ENCODE data around the gene BRF1. TPM values are rescaled to one million over a fixed set of nuclear protein-coding genes. Genes with fewer than 3 reads are reported as not detected.

The BRF1 gene
- total and polyA plus RNA-seq, 2 donors (not counting 1 experiment from before 2014, with no cell fraction given): 7.4 to 33.4 TPM

DNA sequence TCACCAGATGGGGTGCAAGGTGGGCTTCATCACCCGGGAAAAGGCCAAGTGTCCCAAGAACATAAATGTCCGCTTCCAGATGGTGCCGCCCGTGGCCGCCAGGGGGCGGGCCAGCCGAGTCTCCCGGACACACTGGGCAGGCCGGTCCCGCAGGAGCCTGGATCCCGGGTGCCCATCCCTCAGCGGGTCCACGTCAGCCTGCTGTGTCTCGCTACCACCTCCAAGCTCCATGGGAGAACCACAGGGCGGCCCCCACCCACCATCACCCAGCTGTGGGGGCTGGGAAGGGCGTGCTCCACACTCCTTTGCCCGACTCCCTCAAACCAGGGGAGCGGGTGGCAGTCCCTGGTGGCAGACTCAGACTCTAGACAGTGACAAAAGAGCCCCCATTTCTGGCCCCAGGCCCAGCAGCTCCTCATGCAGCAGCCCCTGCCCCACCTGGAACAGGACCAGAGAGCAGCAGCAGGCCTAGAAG lies 97.7 kb downstream of the BRF1 start:
- no peaks in the 10 kb centered on the region for H3K9me3 ChIP-seq (ENCODE audit: control insufficient read depth, insufficient read depth, low read depth, low read length)
- H3K4me2 ChIP-seq (ENCODE audit: extremely low read depth, insufficient read depth, low read length): peak overlapping the region; percentile 51
- H2AFZ ChIP-seq (ENCODE audit: low read length): no peak overlapping the region
- no peaks in the 10 kb centered on the region for H3K36me3 ChIP-seq (ENCODE audit: control insufficient read depth, insufficient read depth, low read length)
- peak; percentile 55 for DNase-seq (ENCODE audit: low read depth in 2 of 2)
- no peak overlapping the region for H3K9ac ChIP-seq (ENCODE audit: insufficient read depth, low read length)
- H3K27ac ChIP-seq (ENCODE audit: insufficient read depth, low read length): no peak overlapping the region
- no peak for TF ChIP-seq EZH2 (IDR thresholded peaks at IDR 0.05; ENCODE audit: low read length, missing control alignments)
- TF ChIP-seq CTCF (conservative IDR thresholded peaks at IDR 0.05 in 1 of 2, IDR thresholded peaks at IDR 0.05 in 1 of 2; ENCODE audit: low read depth in 1 of 2, low read length in 2 of 2): peak; percentile 77 to 82
- H3K27me3 ChIP-seq (ENCODE audit: control insufficient read depth, insufficient read depth, low read length): no peaks in the 10 kb centered on the region
- H4K20me1 ChIP-seq (ENCODE audit: control insufficient read depth, extremely low read depth, insufficient read depth, low read length): no peaks in the 10 kb centered on the region
- no peaks in the 10 kb centered on the region for H3K79me2 ChIP-seq (ENCODE audit: control insufficient read depth, insufficient read depth, low read length)
- no peak overlapping the region for H3K4me3 ChIP-seq (replicated peaks in 1 of 4; ENCODE audit: control extremely low read depth in 1 of 4, insufficient read depth in 1 of 4, low read depth in 3 of 4, low read length in 4 of 4)
- H3K4me1 ChIP-seq (ENCODE audit: control insufficient read depth, extremely low read depth, insufficient read depth, low read length): peaks cover 2% of the 10 kb centered on the region

DNA sequence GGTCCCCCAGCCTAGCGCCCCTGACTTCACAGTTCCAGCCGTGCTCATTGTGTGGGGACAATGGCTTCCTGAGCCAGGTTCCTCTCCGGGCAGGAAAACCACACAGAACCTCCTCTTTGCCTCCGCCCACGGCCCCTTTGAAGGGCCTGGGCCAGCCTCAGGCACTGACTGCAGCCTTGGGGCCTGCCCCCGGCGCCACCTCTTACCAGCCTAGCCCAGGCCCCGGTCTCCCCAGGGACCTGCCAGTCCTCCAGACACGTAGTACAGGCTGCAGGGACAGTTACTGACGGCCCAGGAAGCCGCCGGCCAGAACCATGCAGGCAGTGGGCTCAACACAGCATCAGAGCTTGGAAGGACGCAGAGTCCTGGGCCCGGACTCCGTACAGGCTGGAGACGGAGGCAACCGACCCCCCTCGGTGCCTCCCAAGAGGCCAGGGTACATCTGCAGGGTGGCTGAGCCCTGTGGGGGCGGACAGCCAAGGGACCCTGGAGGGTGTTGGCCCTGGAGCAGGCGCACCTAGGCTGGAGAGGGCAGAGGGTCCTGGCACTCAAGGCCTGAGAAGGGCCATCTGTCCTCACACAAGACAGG lies 98.8 kb downstream of the BRF1 start:
- no peak overlapping the region for H3K4me3 ChIP-seq (replicated peaks in 1 of 4; ENCODE audit: control extremely low read depth in 1 of 4, insufficient read depth in 1 of 4, low read depth in 3 of 4, low read length in 4 of 4)
- no peak for DNase-seq (ENCODE audit: low read depth in 2 of 2)
- H4K20me1 ChIP-seq (ENCODE audit: control insufficient read depth, extremely low read depth, insufficient read depth, low read length): no peaks in the 10 kb centered on the region
- TF ChIP-seq EZH2 (IDR thresholded peaks at IDR 0.05; ENCODE audit: low read length, missing control alignments) (no peak), CTCF (conservative IDR thresholded peaks at IDR 0.05 in 1 of 2, IDR thresholded peaks at IDR 0.05 in 1 of 2; ENCODE audit: low read depth in 1 of 2, low read length in 2 of 2) (no peak)
- no peaks in the 10 kb centered on the region for H3K36me3 ChIP-seq (ENCODE audit: control insufficient read depth, insufficient read depth, low read length)
- H3K4me1 ChIP-seq (ENCODE audit: control insufficient read depth, extremely low read depth, insufficient read depth, low read length): peaks cover 2% of the 10 kb centered on the region
- no peaks in the 10 kb centered on the region for H3K9me3 ChIP-seq (ENCODE audit: control insufficient read depth, insufficient read depth, low read depth, low read length)
- H3K79me2 ChIP-seq (ENCODE audit: control insufficient read depth, insufficient read depth, low read length): no peaks in the 10 kb centered on the region
- no peak overlapping the region for H3K27ac ChIP-seq (ENCODE audit: insufficient read depth, low read length)
- no peak overlapping the region for H2AFZ ChIP-seq (ENCODE audit: low read length)
- H3K27me3 ChIP-seq (ENCODE audit: control insufficient read depth, insufficient read depth, low read length): no peaks in the 10 kb centered on the region
- no peak overlapping the region for H3K9ac ChIP-seq (ENCODE audit: insufficient read depth, low read length)
- H3K4me2 ChIP-seq (ENCODE audit: extremely low read depth, insufficient read depth, low read length): no peak overlapping the region

- H3K27ac ChIP-seq (ENCODE audit: insufficient read depth, low read length): no peak overlapping the region
- no peak for DNase-seq (ENCODE audit: low read depth in 2 of 2)
- no peaks in the 10 kb centered on the region for H3K9me3 ChIP-seq (ENCODE audit: control insufficient read depth, insufficient read depth, low read depth, low read length)
- H3K79me2 ChIP-seq (ENCODE audit: control insufficient read depth, insufficient read depth, low read length): no peaks in the 10 kb centered on the region
- no peaks in the 10 kb centered on the region for H4K20me1 ChIP-seq (ENCODE audit: control insufficient read depth, extremely low read depth, insufficient read depth, low read length)
- H3K27me3 ChIP-seq (ENCODE audit: control insufficient read depth, insufficient read depth, low read length): peaks cover 2% of the 10 kb centered on the region
- TF ChIP-seq CTCF (conservative IDR thresholded peaks at IDR 0.05 in 1 of 2, IDR thresholded peaks at IDR 0.05 in 1 of 2; ENCODE audit: low read depth in 1 of 2, low read length in 2 of 2): no peak
- no peaks in the 10 kb centered on the region for H3K36me3 ChIP-seq (ENCODE audit: control insufficient read depth, insufficient read depth, low read length)
- H3K4me3 ChIP-seq (replicated peaks in 1 of 4; ENCODE audit: control extremely low read depth in 1 of 4, insufficient read depth in 1 of 4, low read depth in 3 of 4, low read length in 4 of 4): no peak overlapping the region
- no peak overlapping the region for H2AFZ ChIP-seq (ENCODE audit: low read length)
- no peak overlapping the region for H3K4me2 ChIP-seq (ENCODE audit: extremely low read depth, insufficient read depth, low read length)
- H3K9ac ChIP-seq (ENCODE audit: insufficient read depth, low read length): no peak overlapping the region
- H3K4me1 ChIP-seq (ENCODE audit: control insufficient read depth, extremely low read depth, insufficient read depth, low read length): peaks cover 2% of the 10 kb centered on the region
Observed at GRCh38 chr14:105201156-105201924, 99.5 kb downstream of the BRF1 start.

Data from fibroblast of lung (primary cell).